ENCODE results near the gene DLGAP1. TPM values are rescaled to one million over a fixed set of nuclear protein-coding genes. Genes with fewer than 3 reads are reported as not detected.
"Not testable (repeated sequence)": the region's sequence is repeated elsewhere in the genome, so short reads cannot be mapped to it uniquely, and the experiment has no call there.

DLGAP1 gene
- 1.7 and 7.2 TPM in 2 replicates for total RNA-seq

DNA sequence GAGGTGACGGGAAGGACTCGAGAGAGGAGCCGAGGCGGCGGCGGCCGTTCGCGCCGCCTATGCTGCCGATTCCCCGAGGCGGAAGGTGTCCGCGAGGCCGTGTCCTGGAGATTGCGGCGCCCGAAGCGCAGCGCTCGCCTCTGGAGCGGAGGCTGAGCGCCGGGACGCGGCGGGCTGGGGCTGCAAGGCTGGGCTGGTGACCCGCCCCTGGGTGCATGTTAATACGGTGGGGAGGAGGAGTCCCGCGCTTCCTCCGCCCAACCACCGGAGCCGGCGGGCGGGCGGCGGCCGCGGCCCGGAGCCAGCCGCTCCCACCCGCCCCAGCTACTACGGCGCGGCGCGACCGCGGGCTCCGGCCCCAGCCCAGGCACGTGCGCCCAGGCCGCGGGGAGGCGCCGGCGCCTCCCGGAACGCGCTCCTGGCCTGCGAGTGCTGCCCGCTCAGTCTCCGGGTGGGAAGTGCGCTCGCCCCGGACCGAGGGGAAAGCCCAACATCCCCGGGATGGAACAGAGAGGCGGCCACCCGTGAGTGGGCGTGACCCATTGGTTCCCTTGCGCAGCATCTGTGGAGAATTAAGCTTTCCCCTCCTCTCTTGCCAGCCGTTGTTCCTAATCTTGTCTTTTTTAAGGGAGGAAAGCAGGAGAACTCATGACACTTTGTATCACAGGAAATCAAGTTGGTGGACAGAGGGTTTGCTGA lies at the start of gene DLGAP1:
DLGAP1 (minus strand) TSS at position 195 of the 699 bp plus-strand sequence.
- DNase-seq (ENCODE audit: low read depth) = no peak

- not testable (repeated sequence) for DNase-seq (ENCODE audit: low read depth)
Measured at GRCh38 chr18:4494703-4495284, 39.7 kb upstream of the DLGAP1 start.

DNA sequence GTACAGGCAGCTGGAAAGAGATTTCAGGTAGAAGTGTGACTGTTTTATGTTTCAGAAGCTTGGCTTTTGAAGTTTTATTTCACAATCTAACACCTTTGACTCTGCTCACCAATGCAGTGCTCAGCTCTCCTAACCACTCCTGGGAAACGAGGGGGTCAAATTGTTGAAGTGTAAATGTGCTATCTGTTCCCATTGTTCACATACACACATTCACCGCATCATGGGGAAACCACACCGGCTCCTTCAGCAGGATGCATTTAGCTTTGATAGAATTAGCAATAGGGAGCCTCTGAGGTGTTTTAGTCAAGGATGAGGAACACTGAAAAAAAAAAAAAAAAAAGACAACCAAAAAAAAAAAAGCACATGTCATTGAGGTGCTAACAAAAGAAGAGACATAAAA lies 13.4 kb upstream of the DLGAP1 start:
- DNase-seq (ENCODE audit: low read depth) = no peak

- no peak for DNase-seq (ENCODE audit: low read depth)
Measured at GRCh38 chr18:4454537-4455112, 482 bp downstream of the DLGAP1 start.

GRCh38 chr18:4453874-4454536 lies 1.1 kb downstream of the DLGAP1 start:
- no peak for DNase-seq (ENCODE audit: low read depth)

DNA sequence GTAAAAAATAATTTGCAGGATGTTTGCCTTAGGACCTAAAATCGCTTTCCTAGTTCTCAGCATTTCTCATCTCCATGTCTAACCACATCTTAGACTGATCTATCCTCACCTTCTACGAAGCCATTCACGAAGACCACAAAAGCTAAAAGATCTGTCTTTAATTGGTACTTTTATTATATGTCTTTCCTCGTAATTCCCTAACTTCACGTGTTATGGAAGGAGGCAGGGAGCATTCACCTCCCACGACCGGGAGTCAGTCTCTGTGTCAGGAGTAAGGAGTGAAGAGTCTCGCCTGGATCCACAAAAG lies 1.6 kb downstream of the DLGAP1 start:
- no peak for DNase-seq (ENCODE audit: low read depth)

DNA sequence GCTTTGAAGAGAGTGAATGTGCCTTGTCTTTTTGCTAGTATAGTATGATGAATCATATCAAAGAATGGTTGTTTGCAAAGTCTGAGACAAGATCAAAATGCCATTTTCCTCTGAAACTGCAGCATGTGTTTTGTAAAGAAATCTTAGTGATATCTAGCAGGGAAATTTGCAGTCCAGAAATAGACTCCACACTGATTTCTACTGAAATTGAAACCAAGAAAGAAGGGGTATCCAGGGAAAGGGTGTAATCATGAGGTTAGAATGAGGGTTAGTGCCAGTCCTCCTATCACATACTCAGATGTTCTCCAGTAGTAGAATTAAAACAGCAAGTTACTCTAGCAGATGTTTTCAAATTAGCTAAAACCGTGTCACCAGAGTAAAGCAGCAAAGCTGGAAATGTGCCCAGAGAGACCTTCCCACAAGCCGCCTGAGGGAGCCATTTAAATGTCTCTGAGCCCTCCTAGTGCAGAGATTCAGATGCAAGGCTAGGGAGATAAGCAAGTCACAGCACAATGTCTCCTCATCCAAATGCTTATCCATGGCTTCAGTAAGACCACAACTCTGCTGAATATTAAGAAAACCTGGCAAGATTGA lies 4.9 kb downstream of the DLGAP1 start:
- DNase-seq (ENCODE audit: low read depth) = no peak

DNA sequence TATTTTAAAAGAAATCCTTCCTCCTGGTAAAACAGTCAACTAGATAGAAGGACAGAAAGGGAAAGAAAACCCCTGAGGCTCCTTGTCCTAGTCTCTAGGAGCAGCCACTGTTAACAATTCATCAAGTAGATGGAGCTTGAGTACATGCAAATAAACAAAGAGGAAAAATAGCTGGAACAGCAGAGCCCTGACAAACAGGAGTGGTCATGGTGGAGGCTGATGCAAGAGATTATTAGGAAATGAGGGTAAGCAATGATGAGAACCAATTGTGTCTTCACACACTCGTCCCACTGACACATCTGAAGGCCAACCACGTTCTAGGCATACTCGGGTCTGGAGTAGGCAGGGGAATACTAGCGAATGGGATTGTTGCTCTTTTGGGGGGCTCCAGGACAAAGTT lies 9.2 kb downstream of the DLGAP1 start:
- no peak for DNase-seq (ENCODE audit: low read depth)

- no peak for DNase-seq (ENCODE audit: low read depth)
Measured at GRCh38 chr18:4444306-4444705, 10.8 kb downstream of the DLGAP1 start.

- DNase-seq (ENCODE audit: low read depth) = no peak
Measured at GRCh38 chr18:4441098-4441497, 14.0 kb downstream of the DLGAP1 start.

GRCh38 chr18:4438938-4439337 lies 16.2 kb downstream of the DLGAP1 start:
- no peak for DNase-seq (ENCODE audit: low read depth)

DNA sequence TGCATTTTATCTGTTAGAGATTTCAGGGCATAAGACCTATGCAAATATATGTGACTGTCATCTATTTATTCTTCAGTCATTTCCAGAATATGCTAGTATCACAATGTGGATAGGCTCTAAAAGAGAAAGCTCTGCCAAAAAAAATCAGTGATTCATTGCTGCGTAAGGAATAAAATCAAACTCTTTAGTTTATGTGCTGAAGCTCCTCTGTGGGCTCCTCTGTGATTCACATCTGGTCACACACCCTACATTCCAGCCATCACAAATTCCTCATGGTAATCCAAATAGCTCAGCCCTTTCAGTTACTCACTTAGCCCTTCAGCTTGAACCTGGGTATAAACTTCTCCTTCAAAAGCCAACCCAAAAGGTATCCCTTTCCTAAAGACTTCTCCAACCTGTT lies 21.4 kb downstream of the DLGAP1 start:
- no peak for DNase-seq (ENCODE audit: low read depth)

GRCh38 chr18:4430836-4431235 lies 24.3 kb downstream of the DLGAP1 start:
- no peak for DNase-seq (ENCODE audit: low read depth)

DNA sequence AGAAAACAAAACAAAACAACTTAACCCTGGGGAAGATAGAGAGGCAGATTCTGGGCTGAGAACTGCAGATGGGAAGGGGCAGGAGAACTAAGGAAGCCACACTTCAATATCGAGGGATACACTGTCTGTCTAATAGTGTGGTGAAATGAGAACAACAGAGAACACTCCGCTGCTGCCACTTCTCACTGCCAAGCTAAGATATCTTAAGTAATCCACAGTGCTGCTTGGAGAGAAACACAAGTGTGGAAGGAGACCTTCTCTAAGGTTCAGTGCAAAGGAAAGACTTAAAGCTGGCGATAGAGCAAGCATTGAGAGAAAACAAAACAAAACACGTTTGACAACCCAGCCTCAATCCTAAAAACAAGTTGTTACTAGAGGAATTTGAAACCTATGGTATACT lies 37.4 kb downstream of the DLGAP1 start:
- DNase-seq (ENCODE audit: low read depth) = no peak

DNA sequence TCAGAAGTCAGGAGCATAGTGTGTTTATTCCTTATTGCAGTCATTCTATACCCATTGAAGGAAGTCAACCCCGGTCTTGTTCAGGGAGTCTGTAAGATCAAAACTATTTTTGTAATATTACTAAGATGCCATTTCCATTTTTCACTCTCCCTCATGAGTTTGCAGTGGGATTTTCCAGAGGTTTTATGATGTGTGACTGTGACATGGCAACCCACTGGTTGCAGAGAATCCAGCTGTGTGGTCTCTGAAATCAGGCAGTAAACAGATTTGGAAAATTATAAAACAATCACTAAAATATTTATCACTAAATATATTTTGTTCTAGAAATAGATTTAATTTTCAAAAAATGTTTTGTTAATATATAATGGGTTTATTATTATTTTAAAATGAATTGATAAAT lies 38.1 kb downstream of the DLGAP1 start:
- DNase-seq (ENCODE audit: low read depth) = no peak

DNA sequence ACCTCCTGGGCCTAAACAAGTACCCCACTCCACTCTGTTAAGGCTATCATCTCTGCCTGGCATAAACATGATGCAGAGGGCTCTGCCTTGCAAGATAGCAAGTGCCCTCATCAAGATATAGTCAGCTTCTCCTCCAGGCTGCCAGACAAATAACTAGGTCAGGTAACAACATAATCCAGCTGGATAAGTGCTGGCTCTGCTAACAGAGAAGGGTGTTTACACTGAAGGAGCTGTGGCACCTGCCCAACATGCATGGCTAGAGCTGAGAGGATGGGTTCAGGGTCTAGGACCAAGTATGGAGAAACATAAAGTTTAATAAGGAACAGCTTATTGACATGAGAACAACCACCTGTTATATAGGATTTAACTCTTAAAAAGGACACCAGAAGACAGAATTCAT lies 42.8 kb downstream of the DLGAP1 start:
- DNase-seq (ENCODE audit: low read depth) = no peak

- no peak for DNase-seq (ENCODE audit: low read depth)
Measured at GRCh38 chr18:4406856-4407255, 48.3 kb downstream of the DLGAP1 start.

DNA sequence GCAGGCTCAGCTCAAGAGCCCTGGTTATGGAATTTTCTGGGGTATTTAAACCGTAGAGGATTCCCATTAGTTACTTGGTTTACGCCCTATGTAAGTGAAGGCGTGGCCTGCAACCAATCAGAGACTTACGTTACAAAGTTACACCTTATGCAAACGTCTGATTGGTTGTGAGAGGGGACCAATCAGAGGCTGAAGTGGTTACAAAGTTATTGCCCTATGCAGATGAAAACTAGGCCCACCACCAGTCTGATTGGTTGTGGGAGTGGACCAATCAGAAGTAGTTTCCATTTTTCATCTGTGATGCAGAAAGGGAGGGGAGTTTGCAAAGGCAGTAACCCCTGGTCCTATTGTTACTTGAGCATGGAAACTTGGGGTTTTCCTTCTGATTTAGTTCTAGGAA lies 49.1 kb downstream of the DLGAP1 start:
- no peak for DNase-seq (ENCODE audit: low read depth)

- DNase-seq (ENCODE audit: low read depth) = no peak
Measured at GRCh38 chr18:4403836-4404235, 51.3 kb downstream of the DLGAP1 start.

GRCh38 chr18:4400911-4401310 lies 54.2 kb downstream of the DLGAP1 start:
- no peak for DNase-seq (ENCODE audit: low read depth)

DNA sequence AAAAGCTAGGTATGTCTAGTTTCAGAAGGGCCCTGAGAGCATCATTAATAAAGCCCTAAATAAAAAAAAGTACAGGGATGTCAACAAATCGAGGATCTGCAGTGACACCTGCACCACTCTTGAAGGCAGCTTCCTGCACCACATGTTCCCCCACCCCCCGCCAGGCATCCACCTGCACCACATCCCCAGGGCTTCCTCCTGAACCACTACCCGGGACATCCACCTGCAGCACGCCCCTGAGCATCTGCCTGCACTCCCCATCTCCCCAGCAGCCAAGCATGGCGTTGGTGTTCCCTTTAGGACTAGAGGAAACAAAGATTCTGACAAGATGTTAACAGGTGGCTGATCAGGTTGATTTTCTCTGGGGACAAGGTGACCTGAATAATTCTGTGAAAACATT lies 55.2 kb downstream of the DLGAP1 start:
- DNase-seq (ENCODE audit: low read depth) = no peak

GRCh38 chr18:4394700-4395099 lies 60.4 kb downstream of the DLGAP1 start:
- no peak for DNase-seq (ENCODE audit: low read depth)

- no peak for DNase-seq (ENCODE audit: low read depth)
Measured at GRCh38 chr18:4391859-4392258, 63.2 kb downstream of the DLGAP1 start.

All from renal cortical epithelial cell (primary cell).